K562 (cell line): Measurements from ENCODE around the gene DLGAP3. TPM values are rescaled to one million over a fixed set of nuclear protein-coding genes. Genes with fewer than 3 reads are reported as not detected.

Source experiments
- ATAC-seq: fragments of 200-7000 bp; cut with Tn5 transposase; 3 replicates; pipeline ENCODE4 v1.9.1; 2020; ENCODE audit warnings: moderate library complexity
- BruUV-seq: library from RNA; stranded (reverse); fragments of 400-500 nt; replicated peaks from 2 replicates; lab custom pipeline; 2021; lab: Mats Ljungman, UMichigan
- CTCF ChIA-PET: fragments of 300-600 bp; formaldehyde crosslinking; extraction: SDS; loops from one replicate; lab custom pipeline; 2021; ENCODE audit warnings: low intra/inter-chr PET ratio; lab: Yijun Ruan, JAX
- POLR2A ChIA-PET: fragments of 300-600, 350-650 bp; sonication (Branson Sonifier 250); formaldehyde crosslinking; extraction: SDS; loops from one replicate; lab custom pipeline; 2021; ENCODE audit warnings: antibody characterized with exemption, inconsistent platforms; lab: Yijun Ruan, JAX
- DNase-seq, 4 experiments: peaks; one replicate each; pipeline versions ENCODE4 v3.0.0 to v3.0.0-alpha.2; 2011 to 2018; ENCODE audit warnings: low spot score in 3 of 4, mixed read lengths in 3 of 4; ENCODE audit errors: extremely low read depth in 1 of 4
- FAIRE-seq: peaks from 2 replicates; lab custom pipeline; 2011; peaks lifted over from hg19 to GRCh38; lab: Jason Lieb, UNC
- H2AFZ ChIP-seq: 2 replicates; pipeline ENCODE4 v1.6.0; 2011; ENCODE audit warnings: low read depth, low read length, control low read depth, inconsistent platforms
- H3K27ac ChIP-seq: fragments of 200-600 bp; 3 replicates; pipeline ENCODE4 v1.8.0; 2011; ENCODE audit warnings: low read depth, mild to moderate bottlenecking, control low read depth, inconsistent platforms, low read length, moderate library complexity, mixed read lengths; ENCODE audit errors: extremely low read depth
- H3K27me3 ChIP-seq, 2 experiments: fragments of 300-600 bp in 1 of 2; 2 replicates in 1 of 2; 3 replicates in 1 of 2; pipeline versions ENCODE4 v1.6.0 to v1.8.0; 2011; ENCODE audit warnings: inconsistent platforms in 2 of 2, low read length in 2 of 2, mild to moderate bottlenecking in 1 of 2, mixed read lengths in 1 of 2, moderate library complexity in 1 of 2; ENCODE audit not compliant: control insufficient read depth in 2 of 2, insufficient read depth in 2 of 2
- H3K36me3 ChIP-seq: fragments of 300-600 bp; 3 replicates; pipeline ENCODE4 v1.8.0; 2011; ENCODE audit warnings: mild to moderate bottlenecking, low read length, inconsistent platforms; ENCODE audit not compliant: control insufficient read depth, insufficient read depth
- H3K4me1 ChIP-seq, 2 experiments: fragments of 200-600 bp in 1 of 2; replicated peaks in 1 of 2; 2 replicates in 1 of 2; 3 replicates in 1 of 2; pipeline versions ENCODE4 v1.5.1 to v1.8.0; 2011; ENCODE audit warnings: inconsistent platforms in 2 of 2, low read length in 2 of 2, mild to moderate bottlenecking in 1 of 2, mixed read lengths in 1 of 2, moderate library complexity in 1 of 2; ENCODE audit not compliant: control insufficient read depth in 2 of 2, insufficient read depth in 2 of 2
- H3K4me2 ChIP-seq: 2 replicates; pipeline ENCODE4 v1.6.1; 2011; ENCODE audit warnings: low read length, control low read depth, inconsistent platforms, mixed read lengths; ENCODE audit not compliant: insufficient read depth
- H3K4me3 ChIP-seq: fragments of 200-600 bp; sonication (generic), shearing (Covaris generic); 2 replicates; pipeline ENCODE4 v1.5.1; 2016; ENCODE audit warnings: control low read depth, inconsistent platforms
- H3K79me2 ChIP-seq: fragments of 200-600 bp; 3 replicates; pipeline ENCODE4 v1.8.0; 2011; ENCODE audit warnings: low read length, inconsistent platforms; ENCODE audit not compliant: control insufficient read depth, insufficient read depth
- H3K9ac ChIP-seq, 2 experiments: 2 replicates each; pipeline versions ENCODE4 v1.6.0 to v1.6.1; 2011; ENCODE audit warnings: low read depth in 2 of 2, low read length in 2 of 2, control low read depth in 1 of 2, inconsistent platforms in 1 of 2, mild to moderate bottlenecking in 1 of 2, mixed read lengths in 1 of 2; ENCODE audit not compliant: insufficient read depth in 1 of 2
- H3K9me1 ChIP-seq: one replicate; pipeline ENCODE4 v1.6.0; 2011; ENCODE audit warnings: inconsistent platforms, mild to moderate bottlenecking, low read length, moderate library complexity; ENCODE audit not compliant: control insufficient read depth, insufficient read depth
- H3K9me3 ChIP-seq: replicated peaks from 2 replicates; pipeline ENCODE4 v1.5.1; 2011; ENCODE audit warnings: low read depth, low read length, inconsistent platforms; ENCODE audit not compliant: control insufficient read depth, insufficient read depth
- H4K20me1 ChIP-seq: replicated peaks from 2 replicates; pipeline ENCODE4 v1.6.1; 2011; ENCODE audit warnings: low read length, inconsistent platforms, mixed read lengths; ENCODE audit not compliant: control insufficient read depth, insufficient read depth
- CEBPB ChIP-seq: fragments of 450-650 bp; IDR thresholded peaks from 2 replicates; pipeline ENCODE4 v1.6.1; 2016; ENCODE audit warnings: missing genetic modification characterization, missing compliant biosample characterization
- LARP7 ChIP-seq: fragments of 450-650 bp; IDR thresholded peaks from 2 replicates; pipeline ENCODE4 v1.6.1; 2016
- PHF21A ChIP-seq: fragments of 450-650 bp; IDR thresholded peaks from 2 replicates; pipeline ENCODE4 v1.6.1; 2017; ENCODE audit warnings: low read depth, borderline replicate concordance
- POU5F1 ChIP-seq: fragments of 150-350 bp; IDR thresholded peaks from 2 replicates; pipeline ENCODE4 v1.6.1; 2014; ENCODE audit warnings: borderline replicate concordance, low read length, low read depth, mild to moderate bottlenecking; ENCODE audit not compliant: partially characterized antibody
- TBP ChIP-seq: optimal IDR thresholded peaks from 2 replicates; pipeline ENCODE3; 2011; ENCODE audit warnings: low read depth, low read length, improper control_type of control experiment
- ZFP30 ChIP-seq: fragments of 250-450 bp; sonication (Bioruptor Pico); IDR thresholded peaks from 2 replicates; pipeline ENCODE4 v1.8.0; 2022; ENCODE audit warnings: moderate library complexity, mild to moderate bottlenecking, inconsistent platforms, borderline replicate concordance
- WGBS: fragments of 100-300 bp; shearing (Covaris generic); methylation state at CpG from one replicate; pipeline ENCODE4 v1.1.6; 2016; ENCODE audit warnings: low coverage, mixed read lengths; ENCODE audit not compliant: insufficient coverage; ENCODE audit errors: missing lambda C conversion rate; 5-methylcytosine and 5-hydroxymethylcytosine counted together
- in situ Hi-C: fragments of 300-500 bp; cut with MboI; formaldehyde crosslinking; loops from 4 replicates; pipeline ENCODE4 v1.15.0; 2018; ENCODE audit warnings: inconsistent platforms, mixed read lengths
- intact Hi-C: fragments of 100-400 bp; cut with micrococcal nuclease; formaldehyde crosslinking; loops from 2 replicates; pipeline ENCODE4 v1.14.2; 2022
- polyA plus RNA-seq, 8 experiments: library from polyadenylated mRNA; depleted of rRNA in 4 of 8; stranded (reverse) in 5 of 8; unstranded in 3 of 8; fragments of >200 nt; fragmentation: Nextera tagmentation in 2 of 8; fragmentation: Illumina TruSeq in 1 of 8; extraction: Ambion mirVana in 2 of 8; extraction: Trizol in 1 of 8; gene quantifications; 2 replicates each; pipeline versions ENCODE4 v1.2.1 to v1.2.3, GENCODE V29; 2011 to 2014; ENCODE audit warnings: inconsistent platforms in 1 of 8, missing spikeins in 1 of 8
- total RNA-seq, 7 experiments: library from RNA; depleted of rRNA in 6 of 7; stranded (reverse); fragments of >200 nt in 6 of 7; fragmentation: Illumina TruSeq in 2 of 7; extraction: Trizol in 2 of 7; gene quantifications; 2 replicates each; pipeline versions ENCODE4 v1.2.1 to v1.2.3, GENCODE V29; 2011 to 2021; ENCODE audit warnings: low replicate concordance in 1 of 7
- TF ChIP-seq, protein P1 (sequence below): fragments of 450-650 bp; IDR thresholded peaks from 2 replicates; pipeline ENCODE4 v1.6.1; 2017; ENCODE audit warnings: mild to moderate bottlenecking, moderate library complexity

DLGAP3 gene
- total and polyA plus RNA-seq, 9 of the 15 experiments (the other 6 are each of a cell fraction or from before 2014, with no cell fraction given): 0.01 to 0.16 (median 0.07) TPM; not detected in 6

GRCh38 chr1:34965597-34965996 lies 36.1 kb upstream of the DLGAP3 start:
- H3K4me3 ChIP-seq: no peak overlapping the region
- H3K27me3 ChIP-seq: peaks cover 11 to 14% of the 10 kb centered on the region in 2 experiments; a peak in 4 of 5 replicates
- DNase-seq (no peak), ATAC-seq (no peak), FAIRE-seq (no peak)
- H3K4me2 ChIP-seq: no peak overlapping the region
- POLR2A ChIA-PET: no interaction called here
- H3K36me3 ChIP-seq: no peaks in the 10 kb centered on the region
- intact Hi-C loops (no loop called here), in situ Hi-C loops (no loop called here)
- no TSS peak for BruUV-seq
- CTCF ChIA-PET: no interaction called here
- 0 out of 2 replicates have a peak, but pooled peaks cover 3% of the 10 kb centered on the region for H3K9me3 ChIP-seq
- no peaks in the 10 kb centered on the region for H3K4me1 ChIP-seq
- H3K9me1 ChIP-seq: no peaks in the 10 kb centered on the region
- H3K79me2 ChIP-seq: no peaks in the 10 kb centered on the region
- no peaks in the 10 kb centered on the region for H4K20me1 ChIP-seq
- no peak overlapping the region for H2AFZ ChIP-seq
- no peak overlapping the region for H3K9ac ChIP-seq
- TF ChIP-seq, protein P1, sequence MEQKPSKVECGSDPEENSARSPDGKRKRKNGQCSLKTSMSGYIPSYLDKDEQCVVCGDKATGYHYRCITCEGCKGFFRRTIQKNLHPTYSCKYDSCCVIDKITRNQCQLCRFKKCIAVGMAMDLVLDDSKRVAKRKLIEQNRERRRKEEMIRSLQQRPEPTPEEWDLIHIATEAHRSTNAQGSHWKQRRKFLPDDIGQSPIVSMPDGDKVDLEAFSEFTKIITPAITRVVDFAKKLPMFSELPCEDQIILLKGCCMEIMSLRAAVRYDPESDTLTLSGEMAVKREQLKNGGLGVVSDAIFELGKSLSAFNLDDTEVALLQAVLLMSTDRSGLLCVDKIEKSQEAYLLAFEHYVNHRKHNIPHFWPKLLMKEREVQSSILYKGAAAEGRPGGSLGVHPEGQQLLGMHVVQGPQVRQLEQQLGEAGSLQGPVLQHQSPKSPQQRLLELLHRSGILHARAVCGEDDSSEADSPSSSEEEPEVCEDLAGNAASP: no peak
- TF ChIP-seq LARP7 (no peak), ZFP30 (CRISPR knock-in tag) (no peak), TBP (no peak), PHF21A (no peak), CEBPB (no peak), POU5F1 (no peak)
- H3K27ac ChIP-seq: no peak overlapping the region
- whole genome bisulfite sequencing: 8% methylated on average over 2 of the region's 2 CpGs
